ENCODE data around the gene SAMHD1.

Gene SAMHD1

DNA sequence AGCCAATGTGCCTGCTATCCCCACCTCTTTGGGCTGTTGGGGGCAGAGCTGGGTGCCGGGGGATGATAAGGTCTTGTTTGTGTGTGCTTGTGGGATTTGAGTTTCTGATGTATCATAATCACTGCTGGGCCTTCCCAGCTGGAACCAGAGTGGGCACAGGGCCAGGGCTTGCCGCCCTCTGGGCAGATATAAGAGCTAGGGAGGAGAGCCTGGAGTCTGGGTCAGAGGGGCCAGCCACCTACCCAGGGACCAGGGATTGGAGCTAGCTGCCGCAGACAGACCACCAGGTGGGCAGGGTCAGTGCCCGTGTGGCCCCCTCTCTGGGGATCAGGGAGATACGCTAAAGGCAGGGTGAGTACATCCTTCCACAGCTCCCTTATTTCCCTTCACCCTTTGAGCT is 78.7 kb downstream of the SAMHD1 start:
- ChIA-PET CTCF (interaction anchor here (0.9 to 4.1 kb wide), 6 partner anchors 8 to 256 kb away, joined by 3 to 24 read pairs (median 4); no protein-coding TSS in a partner anchor), POLR2A (no interaction called here)
- H3K4me3 ChIP-seq (ENCODE audit: low read depth, low read length): no peak overlapping the region
- no peak for DNase-seq (ENCODE audit: low read depth, low spot score)
- TF ChIP-seq, protein P1, sequence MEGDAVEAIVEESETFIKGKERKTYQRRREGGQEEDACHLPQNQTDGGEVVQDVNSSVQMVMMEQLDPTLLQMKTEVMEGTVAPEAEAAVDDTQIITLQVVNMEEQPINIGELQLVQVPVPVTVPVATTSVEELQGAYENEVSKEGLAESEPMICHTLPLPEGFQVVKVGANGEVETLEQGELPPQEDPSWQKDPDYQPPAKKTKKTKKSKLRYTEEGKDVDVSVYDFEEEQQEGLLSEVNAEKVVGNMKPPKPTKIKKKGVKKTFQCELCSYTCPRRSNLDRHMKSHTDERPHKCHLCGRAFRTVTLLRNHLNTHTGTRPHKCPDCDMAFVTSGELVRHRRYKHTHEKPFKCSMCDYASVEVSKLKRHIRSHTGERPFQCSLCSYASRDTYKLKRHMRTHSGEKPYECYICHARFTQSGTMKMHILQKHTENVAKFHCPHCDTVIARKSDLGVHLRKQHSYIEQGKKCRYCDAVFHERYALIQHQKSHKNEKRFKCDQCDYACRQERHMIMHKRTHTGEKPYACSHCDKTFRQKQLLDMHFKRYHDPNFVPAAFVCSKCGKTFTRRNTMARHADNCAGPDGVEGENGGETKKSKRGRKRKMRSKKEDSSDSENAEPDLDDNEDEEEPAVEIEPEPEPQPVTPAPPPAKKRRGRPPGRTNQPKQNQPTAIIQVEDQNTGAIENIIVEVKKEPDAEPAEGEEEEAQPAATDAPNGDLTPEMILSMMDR (IDR thresholded peaks at IDR 0.05; ENCODE audit: insufficient read depth, low read length, missing control alignments): no peak

DNA sequence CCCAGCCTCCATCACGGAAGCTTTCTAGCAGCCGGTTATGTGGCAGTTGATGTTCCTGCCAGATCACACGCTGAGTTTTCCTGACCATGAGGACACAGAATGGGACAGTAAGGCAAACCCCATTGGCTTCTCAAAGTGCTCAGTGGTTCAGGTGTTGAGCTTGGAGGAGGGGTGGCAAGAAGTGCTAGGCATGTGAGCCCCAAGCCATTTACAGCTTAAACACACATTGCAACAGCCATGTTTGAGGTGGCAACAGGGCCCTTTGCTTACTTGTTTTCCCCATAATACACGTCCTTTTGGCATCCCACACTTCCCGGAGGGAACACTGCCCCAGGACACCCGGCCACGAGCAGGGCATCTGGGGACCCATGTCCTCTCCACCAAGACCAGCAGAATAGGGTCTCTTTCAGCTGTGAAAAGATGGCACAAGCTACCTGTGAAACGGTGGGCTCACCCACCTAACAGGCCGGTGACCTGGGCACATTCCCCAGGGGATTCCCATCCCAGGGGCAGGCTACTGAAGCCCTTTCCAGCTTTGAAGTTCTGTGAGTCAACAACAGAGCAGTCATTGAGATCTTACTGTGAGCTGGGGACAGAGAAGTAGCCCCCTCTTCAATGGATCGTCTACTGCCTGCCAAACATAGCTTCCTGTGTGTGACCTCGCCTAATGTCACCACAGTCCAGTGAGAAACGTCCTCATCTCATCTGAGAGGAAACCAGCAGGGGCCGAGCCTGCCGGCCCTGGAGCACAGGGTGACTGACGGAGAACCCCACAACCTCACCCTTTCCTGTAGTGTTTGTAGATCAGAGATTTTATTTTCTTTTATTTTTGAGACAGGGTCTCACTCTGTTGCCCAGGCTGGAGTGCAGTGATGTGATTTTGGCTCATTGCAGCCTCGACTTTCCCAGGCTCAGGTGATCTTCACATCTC is 79.6 kb downstream of the SAMHD1 start:
- DNase-seq (ENCODE audit: low read depth, low spot score): no peak
- H3K4me3 ChIP-seq (ENCODE audit: low read depth, low read length): no peak overlapping the region
- CTCF ChIA-PET: interaction anchor here (0.6 to 4.1 kb wide), 8 partner anchors 7 to 63 kb away, joined by 3 to 24 read pairs (median 4); a partner anchor contains a TSS
- TF ChIP-seq, protein P1 (IDR thresholded peaks at IDR 0.05; ENCODE audit: insufficient read depth, low read length, missing control alignments): no peak
- POLR2A ChIA-PET: no interaction called here

DNA sequence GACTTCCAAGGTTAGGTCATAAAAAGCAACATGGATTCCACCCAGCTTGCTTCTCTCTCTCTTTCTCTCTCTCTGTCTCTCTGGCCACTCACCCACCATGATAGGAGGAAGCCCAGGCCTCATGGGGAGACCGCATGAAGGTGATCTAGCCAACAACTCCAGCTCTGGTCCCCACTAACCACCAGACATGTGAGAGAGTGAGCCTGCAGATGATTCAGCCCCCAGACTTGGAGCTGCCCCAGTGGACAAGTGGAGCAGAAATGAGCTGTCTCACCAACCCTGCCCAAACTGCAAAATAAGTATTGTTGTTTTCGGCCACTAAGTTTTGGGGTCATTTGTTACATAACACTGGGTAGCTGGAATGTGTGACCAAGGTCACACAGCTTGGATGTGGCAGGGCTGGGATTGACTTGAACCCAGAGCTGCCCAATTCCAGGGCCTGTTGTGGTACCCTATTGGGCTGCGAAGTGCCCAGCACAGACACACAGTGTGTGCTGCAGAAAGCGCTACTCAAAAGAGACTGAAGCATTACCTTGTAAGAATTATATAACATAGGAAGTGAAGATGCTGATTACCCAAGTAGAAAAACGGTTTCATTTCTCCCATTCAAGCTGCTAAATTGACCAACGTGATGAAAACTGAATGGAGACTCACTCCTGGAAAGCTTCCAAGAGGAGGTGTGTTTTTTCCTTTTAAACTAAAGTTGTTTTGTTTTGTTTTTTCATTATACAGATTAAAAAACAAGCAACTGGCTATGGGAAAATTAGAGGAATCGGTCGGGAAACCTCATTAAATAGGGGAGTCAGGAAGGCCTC is 84.6 kb downstream of the SAMHD1 start:
- ChIA-PET POLR2A (no interaction called here), CTCF (interaction anchor here (1.1 to 1.4 kb wide), 2 partner anchors 57 to 58 kb away, joined by 3 to 5 read pairs; no protein-coding TSS in a partner anchor)
- DNase-seq (ENCODE audit: low read depth, low spot score): no peak
- H3K4me3 ChIP-seq (ENCODE audit: low read depth, low read length): no peak overlapping the region
- TF ChIP-seq, protein P1 (IDR thresholded peaks at IDR 0.05; ENCODE audit: insufficient read depth, low read length, missing control alignments): no peak

DNA sequence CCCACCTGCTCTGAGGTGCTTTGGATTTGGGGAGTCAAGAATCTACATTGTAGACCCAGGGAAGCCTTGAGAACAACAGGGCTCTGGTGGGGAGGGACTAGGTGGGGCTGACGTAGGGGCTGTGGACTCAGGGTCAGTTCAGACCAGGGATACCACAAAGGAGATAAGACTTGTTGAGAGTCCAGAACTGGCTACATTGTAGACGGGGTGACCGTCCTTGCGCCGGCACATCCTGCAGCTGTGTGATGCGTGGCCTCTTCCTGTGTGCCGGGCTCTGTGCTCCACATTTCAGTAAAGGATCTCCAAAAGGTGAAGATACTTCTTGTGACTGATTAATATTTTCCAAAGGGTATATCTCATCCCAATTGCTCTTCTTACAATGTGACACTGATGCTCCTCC is 85.3 kb downstream of the SAMHD1 start:
- TF ChIP-seq, protein P1 (IDR thresholded peaks at IDR 0.05; ENCODE audit: insufficient read depth, low read length, missing control alignments): no peak
- POLR2A ChIA-PET: no interaction called here
- no peak for DNase-seq (ENCODE audit: low read depth, low spot score)
- CTCF ChIA-PET: interaction anchor here (1.1 to 1.4 kb wide), 2 partner anchors 57 to 58 kb away, joined by 3 to 5 read pairs; no protein-coding TSS in a partner anchor
- no peak overlapping the region for H3K4me3 ChIP-seq (ENCODE audit: low read depth, low read length)

DNA sequence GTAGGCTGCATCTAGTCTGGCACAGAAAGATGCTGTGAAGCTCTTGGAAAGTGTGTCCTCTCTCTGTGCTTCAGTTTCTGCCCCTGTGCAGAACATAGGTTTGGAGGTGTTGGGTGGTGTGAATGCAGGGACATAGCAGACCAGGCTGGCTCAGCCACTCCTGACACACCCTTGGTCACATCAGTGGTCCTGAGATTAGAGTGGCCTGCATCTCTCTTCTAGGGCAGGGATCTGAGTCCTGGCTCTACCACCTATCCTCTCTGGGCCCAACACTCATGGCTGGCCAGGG is 85.7 kb downstream of the SAMHD1 start:
- TF ChIP-seq, protein P1 (IDR thresholded peaks at IDR 0.05; ENCODE audit: insufficient read depth, low read length, missing control alignments): no peak
- DNase-seq (ENCODE audit: low read depth, low spot score): no peak
- ChIA-PET CTCF (interaction anchor here (1.0 to 1.1 kb wide), 2 partner anchors 21 to 53 kb away, joined by 3 read pairs; no protein-coding TSS in a partner anchor), POLR2A (no interaction called here)
- no peak overlapping the region for H3K4me3 ChIP-seq (ENCODE audit: low read depth, low read length)
